Skin of body (tissue), 3 donors: ENCODE results near the gene SMAD5. TPM values are rescaled to one million over a fixed set of nuclear protein-coding genes. Genes with fewer than 3 reads are reported as not detected.

Experiments
- DNase-seq: peaks from one replicate; lab custom pipeline; 2025; lab: John Stamatoyannopoulos, UW
- small RNA-seq: library from RNA; depleted of rRNA; stranded (forward); fragments of <200 nt; gene quantifications from one replicate; pipeline ENCODE3, GENCODE V24; 2014; ENCODE audit warnings: low replicate concordance
- total RNA-seq: library from RNA; depleted of rRNA; stranded (reverse); fragments of >200 nt; gene quantifications from one replicate; pipeline ENCODE4 v1.2.3, GENCODE V29; 2014

Gene SMAD5
- total RNA-seq, 1 donor from 2014 or later, result 68.0 TPM

DNA sequence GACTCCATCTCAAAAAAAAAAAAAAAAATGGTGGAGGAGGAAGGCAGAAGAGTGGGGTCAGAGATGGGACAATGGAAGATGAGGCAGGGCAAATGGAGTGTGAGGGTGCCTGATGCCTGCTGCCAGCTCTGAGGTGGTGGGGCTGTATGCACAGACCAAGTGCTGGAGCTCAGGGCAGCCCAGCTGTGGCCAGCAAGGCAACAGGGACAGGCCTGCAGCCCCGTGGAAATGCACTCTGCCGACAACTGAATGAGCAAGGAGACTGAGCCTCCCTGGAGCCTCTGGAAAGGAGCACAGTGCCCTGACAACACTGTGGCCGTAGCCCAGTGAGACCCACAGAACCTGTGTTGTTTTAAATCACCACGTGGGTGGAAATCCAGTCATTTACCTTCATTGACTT lies 83.2 kb downstream of the SMAD5 start:
- DNase-seq, result no peak

DNA sequence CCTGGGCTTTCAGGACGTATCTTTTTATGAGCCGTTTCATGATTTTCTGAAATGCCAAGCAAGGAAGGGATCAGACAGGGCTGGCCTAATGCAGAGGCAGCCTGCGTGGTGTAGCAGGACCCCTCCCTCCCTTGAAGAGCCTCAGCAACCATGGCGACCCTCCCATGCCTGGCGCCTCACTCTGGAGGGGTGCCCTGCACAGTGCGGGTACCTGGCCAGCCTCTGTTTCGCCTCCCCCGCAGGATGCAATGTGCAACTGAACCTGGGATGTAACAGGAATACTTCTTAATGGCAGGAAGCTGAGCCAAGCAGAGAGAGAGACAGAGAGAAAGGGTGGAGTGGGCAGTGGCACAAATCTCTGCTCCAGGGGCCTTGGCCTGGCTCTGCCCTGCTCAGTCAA lies 83.6 kb downstream of the SMAD5 start:
- DNase-seq, result no peak

DNA sequence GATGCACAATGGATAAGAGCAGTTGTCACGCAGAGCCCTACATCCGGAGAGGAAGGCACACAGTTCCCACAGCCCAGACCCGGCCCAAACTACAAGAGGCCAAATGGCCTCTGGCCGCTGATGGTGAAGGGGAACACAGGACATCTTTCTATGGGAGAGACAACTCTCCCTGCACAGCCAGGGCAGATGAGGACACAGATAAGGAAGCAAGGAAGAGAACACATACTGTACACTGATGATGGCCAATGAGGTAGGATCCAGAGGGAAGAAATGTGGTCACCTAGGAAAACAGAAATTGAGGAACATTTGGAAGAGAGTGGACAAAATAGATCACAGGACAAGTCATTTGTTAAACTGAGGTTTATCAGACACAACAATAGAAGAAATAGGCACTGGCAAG lies 88.7 kb downstream of the SMAD5 start:
- DNase-seq, result no peak

DNA sequence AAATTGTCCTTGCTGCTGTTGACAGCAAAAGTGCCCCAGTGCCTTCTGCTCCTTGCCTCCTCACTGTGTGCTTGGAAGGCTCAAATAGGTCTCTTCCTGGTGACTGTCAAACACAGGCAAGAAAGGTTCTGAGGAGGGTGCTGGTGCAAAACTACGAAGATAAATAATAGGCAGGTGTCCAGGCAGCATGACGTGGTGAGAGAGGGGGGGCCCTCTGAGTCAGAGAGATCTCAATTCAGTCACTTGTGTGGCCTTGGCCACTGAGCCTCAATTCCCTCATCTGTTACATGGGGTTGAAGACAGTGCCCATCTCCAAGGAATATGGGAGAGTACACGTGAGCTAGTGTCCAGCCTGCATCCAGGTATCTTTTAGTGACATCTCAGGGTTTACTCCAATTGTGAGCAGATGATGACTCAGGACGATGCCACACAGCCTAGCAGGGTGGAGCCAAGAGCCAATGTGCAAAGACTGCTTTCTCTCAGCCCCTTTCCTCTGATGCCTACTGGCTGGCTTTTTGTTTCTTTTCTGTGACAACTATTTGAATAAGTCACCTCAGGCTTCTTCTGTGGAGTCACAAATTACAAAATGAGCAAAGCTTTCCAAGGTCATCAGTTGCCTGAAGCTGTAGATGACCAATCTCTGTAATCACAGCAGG lies 90.1 kb downstream of the SMAD5 start:
- DNase-seq, result no peak

DNA sequence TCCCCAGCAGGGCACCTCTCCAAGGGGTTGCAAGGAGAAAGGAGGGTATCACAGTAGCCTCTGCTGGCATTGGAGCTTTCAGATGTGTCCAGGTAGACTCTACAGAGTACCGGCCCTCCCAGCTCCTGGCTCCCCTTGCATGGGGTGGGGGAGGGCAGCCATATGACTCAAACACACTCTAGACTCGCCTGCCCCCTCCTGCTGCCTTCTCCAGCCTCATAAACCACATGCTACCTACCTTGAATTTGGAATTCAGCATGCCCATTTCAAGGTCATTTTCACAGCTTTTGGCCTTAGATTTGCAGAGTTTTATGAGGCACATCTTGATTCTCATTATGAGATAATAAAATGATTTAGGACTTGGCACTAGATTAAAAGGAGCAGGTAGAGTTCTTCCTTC lies 93.2 kb downstream of the SMAD5 start:
- no peak for DNase-seq

DNA sequence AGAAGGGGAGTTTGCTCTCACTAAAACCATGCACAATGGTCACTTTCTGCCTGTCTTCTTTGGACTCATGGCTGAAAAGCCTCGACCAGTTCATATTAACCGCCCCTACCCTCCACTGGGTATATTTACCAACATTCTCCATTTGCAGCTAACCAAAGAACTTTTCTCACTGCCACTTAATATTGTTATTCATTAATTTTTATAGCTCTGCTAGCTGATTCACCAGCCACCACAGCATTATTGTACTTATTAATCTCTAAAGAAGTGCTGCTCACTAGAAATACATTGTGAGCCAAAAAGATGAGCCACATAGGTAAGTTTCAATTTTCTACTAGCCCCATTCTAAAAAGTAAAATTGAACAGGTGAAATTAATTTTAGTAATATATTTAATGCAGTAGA lies 93.8 kb downstream of the SMAD5 start:
- no peak for DNase-seq

DNA sequence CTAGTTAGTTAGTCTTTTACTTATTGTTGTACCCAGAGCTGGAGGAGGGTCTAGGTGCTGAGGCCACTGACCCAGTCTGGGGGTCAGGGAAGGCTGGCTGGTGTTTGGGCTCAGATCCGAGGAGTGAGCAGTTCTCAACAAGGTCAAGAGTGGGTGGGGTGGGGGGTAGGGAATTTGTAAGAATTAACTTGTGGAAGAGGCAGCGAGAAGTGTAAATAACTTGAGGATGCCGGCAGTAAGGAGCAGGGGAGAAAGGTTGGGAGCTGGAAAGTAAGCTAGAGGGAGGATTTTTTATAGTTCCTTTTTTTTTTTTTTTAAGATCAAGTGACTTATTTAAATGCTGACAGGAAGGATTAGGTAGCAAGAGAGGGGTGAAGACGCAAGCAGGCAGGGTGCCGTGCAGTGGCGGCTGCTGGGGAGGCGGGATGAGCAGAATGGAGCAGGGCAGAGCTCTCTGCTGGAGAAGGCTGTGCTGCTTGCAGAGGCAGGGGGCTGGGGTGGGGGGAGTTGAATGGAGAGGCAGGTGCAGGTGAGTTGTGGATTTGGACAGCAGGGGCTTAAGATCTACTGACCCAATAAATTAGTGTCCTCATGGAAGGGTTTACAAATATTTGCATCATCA lies 95.6 kb downstream of the SMAD5 start:
- DNase-seq, result no peak

DNA sequence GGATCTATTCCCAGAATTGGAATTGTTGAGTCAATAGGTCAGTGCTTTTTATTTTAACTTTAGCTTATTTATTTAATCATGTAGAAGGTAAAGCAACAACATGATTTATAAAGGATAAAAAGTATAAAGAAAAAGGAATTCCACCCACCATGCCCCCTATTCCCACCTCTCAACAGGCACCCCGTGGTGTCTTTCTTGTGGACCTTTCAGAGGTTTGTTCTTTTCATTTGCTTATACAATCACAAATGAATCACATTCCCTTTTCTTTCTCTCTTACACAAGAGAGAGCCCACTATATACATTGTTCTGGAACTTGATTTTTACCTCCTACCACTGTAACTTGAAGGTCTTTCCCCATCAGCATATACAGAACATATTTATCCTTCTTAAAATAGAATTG lies 97.5 kb downstream of the SMAD5 start:
- no peak for DNase-seq

DNA sequence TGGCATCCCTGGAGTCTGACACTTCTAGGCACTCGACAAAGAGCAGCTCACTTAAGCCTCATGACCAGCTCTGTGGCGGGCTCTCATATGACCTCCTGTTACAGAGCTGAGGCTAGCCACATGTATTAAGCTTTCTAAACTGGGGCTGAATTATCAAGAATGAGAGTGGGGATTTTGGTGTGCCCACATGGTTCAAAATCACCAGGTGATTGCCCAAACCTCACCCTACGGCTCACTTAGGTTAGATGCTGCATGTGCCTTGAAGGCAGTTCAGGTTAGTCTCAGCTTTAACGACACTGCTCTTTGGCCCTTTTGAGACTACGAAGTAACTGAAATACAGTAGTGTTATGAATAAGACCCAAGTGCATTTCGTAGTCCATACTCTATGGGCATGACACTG lies 99.7 kb downstream of the SMAD5 start:
- no peak for DNase-seq

Small RNA genes lying within 50 kb of the gene (small RNA-seq; reads per million reads assigned to genes)
- gene RF02173 (not detected), gene RF02175 (not detected), gene RF02176 (not detected)

Other genes with a start within 250 kb of the SMAD5 start
- gene IL9, start 237.0 kb upstream of the SMAD5 start, total RNA-seq, result not detected
- gene LECT2, start 177.9 kb upstream of the SMAD5 start, total RNA-seq, result not detected
- 136 TPM for gene TGFBI, start 103.9 kb upstream of the SMAD5 start, total RNA-seq
- gene SMIM32, start 60.3 kb downstream of the SMAD5 start, total RNA-seq, result not detected
- gene TRPC7, start 232.7 kb downstream of the SMAD5 start, total RNA-seq, result not detected